ENCODE measurements around the gene PAPPA2. TPM values are rescaled to one million over a fixed set of nuclear protein-coding genes. Genes with fewer than 3 reads are reported as not detected.

Gene PAPPA2
- total RNA-seq, 1 donor, result 7.0 TPM

- no peak overlapping the region for H3K4me3 ChIP-seq (ENCODE audit: low read depth, low read length)
- no peak for DNase-seq (ENCODE audit: low read depth)
- TF ChIP-seq CTCF (IDR thresholded peaks at IDR 0.05; ENCODE audit: insufficient read depth, low read length), result no peak
Observed at GRCh38 chr1:176786274-176786673, 323.3 kb downstream of the PAPPA2 start.

- TF ChIP-seq CTCF (IDR thresholded peaks at IDR 0.05; ENCODE audit: insufficient read depth, low read length), result no peak
- no peak overlapping the region for H3K4me3 ChIP-seq (ENCODE audit: low read depth, low read length)
- DNase-seq (ENCODE audit: low read depth), result peak; percentile 37
Observed at GRCh38 chr1:176789571-176790090, 326.7 kb downstream of the PAPPA2 start.

- DNase-seq (ENCODE audit: low read depth), result no peak
- TF ChIP-seq CTCF (IDR thresholded peaks at IDR 0.05; ENCODE audit: insufficient read depth, low read length), result no peak
- no peak overlapping the region for H3K4me3 ChIP-seq (ENCODE audit: low read depth, low read length)
Observed at GRCh38 chr1:176790786-176791185, 327.8 kb downstream of the PAPPA2 start.

- no peak for DNase-seq (ENCODE audit: low read depth)
- H3K4me3 ChIP-seq (ENCODE audit: low read depth, low read length), result no peak overlapping the region
- no peak for TF ChIP-seq CTCF (IDR thresholded peaks at IDR 0.05; ENCODE audit: insufficient read depth, low read length)
Observed at GRCh38 chr1:176791906-176792305, 328.9 kb downstream of the PAPPA2 start.

- TF ChIP-seq CTCF (IDR thresholded peaks at IDR 0.05; ENCODE audit: insufficient read depth, low read length), result no peak
- H3K4me3 ChIP-seq (ENCODE audit: low read depth, low read length), result no peak overlapping the region
- no peak for DNase-seq (ENCODE audit: low read depth)
Observed at GRCh38 chr1:176794897-176795508, 332.0 kb downstream of the PAPPA2 start.

- no peak overlapping the region for H3K4me3 ChIP-seq (ENCODE audit: low read depth, low read length)
- no peak for TF ChIP-seq CTCF (IDR thresholded peaks at IDR 0.05; ENCODE audit: insufficient read depth, low read length)
- no peak for DNase-seq (ENCODE audit: low read depth)
Observed at GRCh38 chr1:176795929-176796328, 333.0 kb downstream of the PAPPA2 start.

- no peak for DNase-seq (ENCODE audit: low read depth)
- TF ChIP-seq CTCF (IDR thresholded peaks at IDR 0.05; ENCODE audit: insufficient read depth, low read length), result no peak
- H3K4me3 ChIP-seq (ENCODE audit: low read depth, low read length), result no peak overlapping the region
Observed at GRCh38 chr1:176796583-176796982, 333.6 kb downstream of the PAPPA2 start.

All from fibroblast of the aortic adventitia (primary cell).